HG03354 (cell line): ENCODE results near the gene CHST13.

Experiments
- ATAC-seq: cut with Tn5 transposase; IDR thresholded peaks from one replicate; pipeline ENCODE4 v1.9.1; 2021; ENCODE audit warnings: mild to moderate bottlenecking; ENCODE audit not compliant: unreplicated experiment, poor library complexity, severe bottlenecking

Gene CHST13

GRCh38 chr3:126486360-126486847 is 37.6 kb upstream of the CHST13 start:
- ATAC-seq, result no peak

GRCh38 chr3:126487151-126487771 is 36.7 kb upstream of the CHST13 start:
- ATAC-seq, result no peak

DNA sequence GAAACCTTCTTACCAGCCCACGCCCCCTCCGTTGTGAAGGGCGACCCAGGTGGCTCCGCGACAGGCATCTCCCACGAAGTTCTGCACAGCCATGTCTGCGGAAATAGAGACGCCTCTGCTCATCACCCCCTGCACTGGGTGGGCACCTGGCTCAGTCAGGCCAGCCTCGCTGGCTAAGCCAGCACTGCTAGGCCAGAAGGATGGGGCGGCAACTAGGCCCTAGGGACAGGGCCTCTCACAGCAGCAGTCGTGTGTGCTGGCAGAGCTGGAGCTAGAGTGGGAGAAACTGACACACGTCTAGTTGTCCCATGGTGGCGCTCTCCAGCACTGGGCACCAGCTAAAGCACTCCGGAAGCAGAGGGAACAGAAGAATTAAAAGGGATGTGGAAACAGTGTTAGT is 35.8 kb upstream of the CHST13 start:
- ATAC-seq, result no peak

DNA sequence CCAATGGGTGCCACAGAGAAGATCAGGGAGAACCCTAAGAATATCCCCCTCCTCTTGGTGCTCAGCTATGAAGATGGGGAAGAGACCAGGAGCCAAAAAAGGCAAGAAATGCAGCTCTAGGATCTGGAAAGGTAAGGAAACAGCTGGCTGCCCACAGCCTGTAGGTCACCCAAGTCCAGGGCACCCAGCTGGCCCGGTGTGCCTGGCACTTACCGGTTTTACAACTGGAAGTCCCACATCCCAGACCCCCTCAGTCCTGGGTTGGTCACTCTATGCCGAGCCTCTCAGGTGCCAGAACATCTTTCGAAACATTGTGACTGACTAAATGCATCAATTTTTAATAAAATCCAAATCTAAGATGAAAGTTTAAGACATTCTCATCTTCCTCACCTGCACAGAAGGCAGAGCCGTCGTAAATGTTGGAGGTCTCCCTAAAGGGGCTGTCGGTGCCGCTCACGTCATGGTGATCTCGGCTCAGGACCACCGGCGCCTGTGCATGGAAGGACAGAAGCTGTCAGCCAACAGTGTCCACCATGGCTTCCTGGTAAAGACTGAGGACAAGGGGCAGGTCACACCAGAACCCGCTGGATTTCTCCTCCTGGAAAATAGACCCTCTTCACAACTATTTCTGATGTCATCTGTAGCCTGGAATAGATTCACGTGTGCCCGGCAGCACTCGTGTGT is 34.9 kb upstream of the CHST13 start:
- no peak for ATAC-seq

- ATAC-seq, result no peak
Observed at GRCh38 chr3:126490619-126491018, 33.3 kb upstream of the CHST13 start.

DNA sequence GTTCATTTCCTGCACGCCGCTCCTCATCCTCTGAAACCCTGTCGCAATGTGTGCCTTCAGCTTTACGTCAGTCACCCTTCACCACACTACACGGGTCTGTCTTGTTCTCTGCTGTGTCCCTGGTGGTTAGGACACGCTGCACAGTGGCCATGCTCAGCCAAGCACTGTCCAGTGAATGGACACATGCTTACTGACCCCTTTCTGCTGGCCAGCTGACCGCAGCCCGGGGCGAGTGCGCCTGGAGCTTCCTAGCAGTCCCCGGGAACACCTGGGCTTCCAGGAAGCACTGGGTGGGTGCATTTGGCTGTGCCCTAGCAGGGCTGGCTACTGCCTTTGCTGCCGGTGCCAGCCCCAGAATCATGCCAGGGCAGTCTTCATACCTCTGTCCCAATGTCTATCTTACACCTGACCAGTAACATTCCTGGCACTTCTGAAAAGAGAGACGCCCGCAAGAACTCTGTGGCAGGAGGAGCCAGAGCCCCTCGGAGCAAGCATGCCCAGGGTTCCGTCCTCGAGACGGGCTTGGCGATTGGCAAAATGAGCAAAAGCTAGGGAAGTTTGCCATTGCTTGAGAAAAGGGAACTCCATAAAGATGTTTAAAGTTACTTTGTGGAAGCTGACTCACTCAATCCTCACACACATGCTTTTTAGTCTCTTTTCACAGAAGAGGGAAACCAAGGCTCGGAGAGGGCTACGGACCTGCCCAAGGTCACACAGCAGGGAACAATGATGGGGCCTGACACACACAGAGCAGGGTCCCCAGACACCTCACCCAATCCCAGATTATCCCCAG is 32.5 kb upstream of the CHST13 start:
- ATAC-seq, result no peak

GRCh38 chr3:126493051-126493450 is 30.9 kb upstream of the CHST13 start:
- no peak for ATAC-seq

DNA sequence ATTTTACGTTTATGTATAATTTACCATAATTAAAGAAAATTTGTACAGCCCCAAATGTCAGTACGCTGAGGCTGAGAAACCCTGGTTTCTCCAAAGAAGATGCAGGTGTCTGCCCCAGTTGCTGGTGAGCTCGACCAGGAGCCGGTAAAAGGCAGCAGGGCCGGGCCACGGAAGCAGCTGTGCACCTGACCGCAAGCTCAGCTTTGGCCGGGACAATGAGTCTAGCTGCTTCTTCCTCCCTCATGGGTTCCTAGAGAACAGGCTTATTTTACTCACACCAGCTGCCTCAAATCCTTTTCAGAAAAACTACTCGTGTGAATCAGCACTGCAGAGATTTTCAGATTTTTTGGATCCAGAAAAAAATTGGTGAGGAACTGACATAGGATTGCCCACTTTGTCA is 30.2 kb upstream of the CHST13 start:
- no peak for ATAC-seq

DNA sequence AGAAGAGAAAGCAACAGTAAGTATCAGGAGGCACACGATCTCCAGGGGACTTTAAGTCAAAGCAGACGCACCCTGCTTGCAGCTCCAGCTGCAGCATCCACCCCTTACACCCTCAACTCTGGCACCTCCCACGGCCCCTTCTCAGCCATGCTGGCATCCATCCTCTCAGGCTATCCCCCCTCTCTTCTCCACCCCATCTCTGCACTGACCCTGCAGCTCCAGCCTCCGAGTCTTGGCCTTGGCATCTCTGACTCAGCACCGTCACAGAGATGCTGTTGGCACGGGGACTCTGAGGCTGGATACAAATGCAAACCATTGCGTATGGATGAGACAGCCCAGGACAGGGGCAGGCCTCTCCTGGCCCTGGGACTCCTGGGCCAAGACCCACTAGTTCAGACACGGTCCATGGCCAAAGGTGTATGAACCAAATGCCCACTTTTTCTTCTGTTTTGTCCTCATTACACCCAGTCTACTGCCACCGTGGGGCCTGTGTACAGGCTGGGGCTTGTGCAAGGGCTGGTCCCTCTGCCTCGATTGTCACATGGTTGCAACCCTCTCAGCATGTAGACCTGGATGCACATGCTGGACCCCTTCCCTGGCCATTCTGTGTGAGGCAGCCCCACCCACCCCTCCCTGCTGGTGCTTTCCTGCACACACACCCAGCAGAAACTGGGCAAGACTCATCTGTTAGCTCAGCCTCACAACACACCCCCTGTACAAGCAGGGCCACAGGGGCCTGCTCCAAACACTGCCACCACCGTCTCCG is 29.6 kb upstream of the CHST13 start:
- ATAC-seq, result no peak

- ATAC-seq, result no peak
Observed at GRCh38 chr3:126494970-126495230, 29.1 kb upstream of the CHST13 start.

GRCh38 chr3:126495786-126496185 is 28.2 kb upstream of the CHST13 start:
- ATAC-seq, result no peak

- ATAC-seq, result no peak
Observed at GRCh38 chr3:126496894-126497850, 26.8 kb upstream of the CHST13 start.

DNA sequence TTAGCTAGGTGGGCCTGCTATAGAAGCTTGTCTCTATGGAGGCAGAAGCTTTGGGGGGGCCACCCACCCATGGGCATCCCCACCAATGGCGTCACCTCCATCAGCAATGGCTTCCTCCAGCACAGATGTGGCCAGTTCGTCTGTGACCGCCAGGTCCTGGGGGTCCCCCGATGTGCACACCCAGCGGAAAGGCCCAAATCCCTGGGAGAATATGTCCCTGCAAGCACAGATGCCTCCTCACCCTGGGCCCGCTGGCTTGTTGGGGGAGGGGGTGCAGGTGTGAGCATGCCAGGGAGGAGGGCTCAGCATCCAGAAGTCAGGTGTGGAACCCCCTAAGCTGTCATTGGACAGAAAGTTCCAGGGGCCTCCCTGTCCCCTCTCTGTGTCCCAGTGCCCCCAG is 26.0 kb upstream of the CHST13 start:
- no peak for ATAC-seq

DNA sequence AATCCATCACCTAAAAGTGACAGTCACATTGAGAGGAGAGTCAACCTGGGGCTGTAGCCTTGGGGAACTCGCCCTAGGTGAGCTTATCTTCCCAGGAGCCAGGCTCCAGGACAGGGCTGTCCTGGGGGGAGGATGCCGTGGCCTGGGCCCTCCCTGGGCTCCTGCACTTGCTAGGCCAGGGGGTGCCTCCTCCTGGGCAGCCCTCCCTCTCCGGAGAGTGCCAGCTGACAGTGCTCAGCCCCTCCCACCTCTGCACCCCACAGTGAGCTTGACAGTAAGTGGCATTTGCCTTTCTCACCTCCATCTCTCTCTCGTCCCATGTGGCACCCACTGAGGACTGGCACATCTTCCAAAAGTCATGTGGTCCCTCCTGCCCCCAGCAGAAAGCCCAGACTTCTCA is 25.5 kb upstream of the CHST13 start:
- no peak for ATAC-seq

GRCh38 chr3:126498929-126499328 is 25.0 kb upstream of the CHST13 start:
- ATAC-seq, result no peak

GRCh38 chr3:126499401-126499800 is 24.6 kb upstream of the CHST13 start:
- no peak for ATAC-seq

DNA sequence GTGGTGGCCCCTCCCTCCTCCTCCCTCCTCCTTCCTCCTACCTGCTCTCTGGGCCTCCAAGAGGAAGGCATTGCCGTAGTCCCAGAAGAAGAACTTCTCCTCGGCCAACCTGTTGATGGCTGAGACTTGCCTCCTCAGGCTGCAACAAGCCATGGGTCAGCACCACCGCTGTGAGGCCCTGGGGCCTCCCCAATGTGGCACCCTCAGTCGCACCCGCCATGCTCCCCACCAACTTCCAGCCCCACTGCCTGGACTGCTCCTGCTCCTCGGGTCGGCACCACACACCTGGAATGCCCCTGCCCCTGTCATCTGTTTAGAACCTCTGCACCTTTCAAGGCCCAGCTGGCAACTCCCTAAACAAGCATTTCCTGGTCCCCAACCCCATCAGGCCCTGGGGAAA is 23.9 kb upstream of the CHST13 start:
- no peak for ATAC-seq

- no peak for ATAC-seq
Observed at GRCh38 chr3:126501054-126501453, 22.9 kb upstream of the CHST13 start.

- no peak for ATAC-seq
Observed at GRCh38 chr3:126501736-126502135, 22.2 kb upstream of the CHST13 start.
